Lower lobe of right lung (tissue), 2 donors: ENCODE data around the gene CADM1. TPM values are rescaled to one million over a fixed set of nuclear protein-coding genes. Genes with fewer than 3 reads are reported as not detected.

Experiments
- ATAC-seq, 2 donors: fragments of 200-7000 bp; cut with Tn5 transposase; one replicate each; pipeline ENCODE4 v1.9.1; 2020 to 2022; ENCODE audit warnings: mild to moderate bottlenecking in 2 of 2, moderate library complexity in 2 of 2
- DNase-seq: peaks from one replicate; pipeline ENCODE4 v3.0.0-alpha.2; 2020
- H3K27ac ChIP-seq: fragments of 200-600 bp; one replicate; pipeline ENCODE4 v1.8.0; 2022
- H3K27me3 ChIP-seq: fragments of 200-600 bp; one replicate; pipeline ENCODE4 v1.8.0; 2022; ENCODE audit warnings: low read depth
- H3K36me3 ChIP-seq: fragments of 200-600 bp; one replicate; pipeline ENCODE4 v1.8.0; 2022; ENCODE audit warnings: mild to moderate bottlenecking
- H3K4me1 ChIP-seq: fragments of 200-600 bp; one replicate; pipeline ENCODE4 v1.8.0; 2022
- H3K4me3 ChIP-seq: fragments of 200-600 bp; one replicate; pipeline ENCODE4 v1.8.0; 2022; ENCODE audit warnings: mild to moderate bottlenecking
- H3K9me3 ChIP-seq: fragments of 200-600 bp; one replicate; pipeline ENCODE4 v1.8.0; 2022
- CTCF ChIP-seq: fragments of 200-600 bp; IDR thresholded peaks from one replicate; pipeline ENCODE4 v1.8.0; 2022; ENCODE audit warnings: antibody characterized with exemption, mild to moderate bottlenecking
- intact Hi-C: fragments of 100-400 bp; cut with DNase I; formaldehyde crosslinking; loops from one replicate; pipeline ENCODE4 v1.11.0; 2022
- total RNA-seq: library from RNA; stranded (reverse); fragmentation: NEBNext Ultra II Directional; extraction: Animal tissue kit (Norgen Biotek cat#: 25700); gene quantifications from one replicate; pipeline ENCODE4 v1.2.1, GENCODE V29; 2021
- donor health status: DM: no; HTN: yes; CAD: no; lungs with severe emphysema.

CADM1 gene
- total RNA-seq, 1 donor from 2014 or later = 149 TPM

DNA sequence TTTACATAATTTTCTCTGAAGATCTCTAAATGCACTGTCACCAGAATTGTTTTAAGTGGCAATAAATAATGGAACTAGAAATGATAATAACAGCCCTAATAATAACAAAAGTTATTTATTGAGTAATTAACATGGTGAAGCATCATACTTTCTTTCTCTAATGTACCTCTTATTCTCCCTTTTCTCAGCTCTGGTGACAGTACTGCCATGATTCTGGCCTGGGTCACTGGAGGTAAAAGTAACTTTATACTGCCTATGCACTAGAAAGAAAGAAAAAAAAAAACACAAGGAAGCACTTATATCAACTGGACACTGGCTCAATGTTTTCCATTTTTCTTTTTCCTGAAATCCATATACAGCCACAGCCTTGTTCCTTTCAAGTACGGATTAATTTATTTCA is 43.7 kb downstream of the CADM1 start:
- Histone ChIP-seq H3K9me3 (no peaks in the 10 kb centered on the region), H3K4me1 (peaks cover 5% of the 10 kb centered on the region), H3K4me3 (no peak overlapping the region), H3K27me3 (no peaks in the 10 kb centered on the region), H3K36me3 (no peaks in the 10 kb centered on the region), H3K27ac (no peak overlapping the region)
- no peak for TF ChIP-seq CTCF
- ATAC-seq (no peak), DNase-seq (no peak)
- intact Hi-C loops = no loop called here

- Histone ChIP-seq H3K9me3 (no peaks in the 10 kb centered on the region), H3K27ac (no peak overlapping the region), H3K4me3 (no peak overlapping the region), H3K27me3 (no peaks in the 10 kb centered on the region), H3K4me1 (peaks cover 5% of the 10 kb centered on the region), H3K36me3 (no peaks in the 10 kb centered on the region)
- DNase-seq (no peak), ATAC-seq (no peak)
- TF ChIP-seq CTCF = no peak
- intact Hi-C loops = no loop called here
Observed at GRCh38 chr11:115459563-115459962, 44.7 kb downstream of the CADM1 start.

GRCh38 chr11:115458877-115459276 is 45.3 kb downstream of the CADM1 start:
- TF ChIP-seq CTCF = no peak
- Histone ChIP-seq H3K4me1 (peaks cover 5% of the 10 kb centered on the region), H3K36me3 (no peaks in the 10 kb centered on the region), H3K9me3 (no peaks in the 10 kb centered on the region), H3K27ac (no peak overlapping the region), H3K27me3 (no peaks in the 10 kb centered on the region), H3K4me3 (no peak overlapping the region)
- DNase-seq = no peak
- ATAC-seq = no peak
- intact Hi-C loops = no loop called here

- H3K27ac ChIP-seq = no peak overlapping the region
- ATAC-seq (no peak), DNase-seq (no peak)
- H3K27me3 ChIP-seq = no peaks in the 10 kb centered on the region
- TF ChIP-seq CTCF = no peak
- H3K4me1 ChIP-seq = no peaks in the 10 kb centered on the region
- intact Hi-C loops = no loop called here
- no peaks in the 10 kb centered on the region for H3K9me3 ChIP-seq
- H3K4me3 ChIP-seq = no peak overlapping the region
- no peaks in the 10 kb centered on the region for H3K36me3 ChIP-seq
Observed at GRCh38 chr11:115456019-115456418, 48.2 kb downstream of the CADM1 start.

- Histone ChIP-seq H3K36me3 (no peaks in the 10 kb centered on the region), H3K27ac (no peak overlapping the region), H3K4me3 (no peak overlapping the region), H3K27me3 (no peaks in the 10 kb centered on the region), H3K4me1 (no peaks in the 10 kb centered on the region), H3K9me3 (no peaks in the 10 kb centered on the region)
- DNase-seq (no peak), ATAC-seq (no peak)
- no peak for TF ChIP-seq CTCF
- intact Hi-C loops = no loop called here
Observed at GRCh38 chr11:115455613-115456012, 48.6 kb downstream of the CADM1 start.

DNA sequence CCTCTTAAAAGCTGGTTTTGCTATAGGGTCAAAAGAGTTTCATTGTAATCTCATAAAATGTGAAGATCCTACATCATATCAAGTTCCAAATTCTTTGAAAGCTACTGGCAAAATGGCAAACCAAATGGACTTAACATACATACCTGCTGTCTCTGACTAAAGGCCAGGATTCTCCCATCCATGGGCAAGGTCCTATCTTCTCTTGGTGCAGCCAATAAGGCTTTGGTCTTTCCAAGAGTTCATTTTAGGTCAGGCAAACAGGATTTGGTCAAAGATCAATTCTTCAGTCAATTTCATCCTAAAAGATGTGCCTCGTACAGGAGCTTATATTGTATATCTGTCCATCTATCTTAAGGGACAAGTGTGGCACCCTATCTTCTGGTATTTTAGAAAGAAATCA is 49.7 kb downstream of the CADM1 start:
- Histone ChIP-seq H3K27me3 (no peaks in the 10 kb centered on the region), H3K4me3 (no peak overlapping the region), H3K4me1 (no peaks in the 10 kb centered on the region), H3K36me3 (no peaks in the 10 kb centered on the region), H3K9me3 (no peaks in the 10 kb centered on the region), H3K27ac (no peak overlapping the region)
- TF ChIP-seq CTCF = no peak
- DNase-seq (no peak), ATAC-seq (no peak)
- intact Hi-C loops = no loop called here
